Skeletal muscle cell (primary cell): Measurements from ENCODE around the gene MID1.

Experiments
- DNase-seq: peaks from one replicate; pipeline ENCODE4 v3.0.0-alpha.2; 2010; ENCODE audit warnings: low read depth
- H3K4me3 ChIP-seq: 2 replicates; pipeline ENCODE4 v1.5.1; 2011; ENCODE audit warnings: low read depth, mild to moderate bottlenecking, control low read depth, low read length, moderate library complexity

The MID1 gene, protein sequence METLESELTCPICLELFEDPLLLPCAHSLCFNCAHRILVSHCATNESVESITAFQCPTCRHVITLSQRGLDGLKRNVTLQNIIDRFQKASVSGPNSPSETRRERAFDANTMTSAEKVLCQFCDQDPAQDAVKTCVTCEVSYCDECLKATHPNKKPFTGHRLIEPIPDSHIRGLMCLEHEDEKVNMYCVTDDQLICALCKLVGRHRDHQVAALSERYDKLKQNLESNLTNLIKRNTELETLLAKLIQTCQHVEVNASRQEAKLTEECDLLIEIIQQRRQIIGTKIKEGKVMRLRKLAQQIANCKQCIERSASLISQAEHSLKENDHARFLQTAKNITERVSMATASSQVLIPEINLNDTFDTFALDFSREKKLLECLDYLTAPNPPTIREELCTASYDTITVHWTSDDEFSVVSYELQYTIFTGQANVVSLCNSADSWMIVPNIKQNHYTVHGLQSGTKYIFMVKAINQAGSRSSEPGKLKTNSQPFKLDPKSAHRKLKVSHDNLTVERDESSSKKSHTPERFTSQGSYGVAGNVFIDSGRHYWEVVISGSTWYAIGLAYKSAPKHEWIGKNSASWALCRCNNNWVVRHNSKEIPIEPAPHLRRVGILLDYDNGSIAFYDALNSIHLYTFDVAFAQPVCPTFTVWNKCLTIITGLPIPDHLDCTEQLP

DNA sequence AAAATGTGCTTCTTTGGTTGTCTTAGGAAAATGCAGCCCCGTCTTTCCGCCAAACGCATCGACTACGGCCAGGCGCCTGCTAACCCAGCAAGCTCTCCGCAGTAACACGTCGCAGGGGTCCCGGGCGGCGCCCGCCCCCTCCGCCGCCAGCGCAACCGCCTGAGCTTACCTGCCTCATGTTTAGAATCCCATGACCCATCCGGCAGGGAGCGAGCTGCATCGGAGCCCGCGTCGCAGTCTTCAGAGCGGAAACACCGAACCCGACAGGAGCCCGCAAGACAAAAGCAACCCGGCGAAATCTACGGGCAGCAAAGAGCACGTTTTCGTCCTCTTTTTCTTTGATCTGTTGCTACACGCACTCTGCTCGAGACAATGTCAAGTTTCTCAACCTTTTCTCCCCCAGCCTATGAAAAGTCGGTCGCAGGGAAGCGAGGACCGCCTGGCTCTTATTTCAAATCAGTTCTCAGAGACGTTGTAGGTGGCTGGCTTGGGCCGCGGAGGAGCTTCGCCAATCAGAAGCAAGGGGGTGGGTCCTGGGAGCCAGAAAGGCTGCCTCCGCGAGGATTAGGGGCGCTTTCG, at the start of gene MID1:
Gene MID1, minus strand, starts transcription at position 465 of the 579 bp plus-strand sequence. CDS start 53,038 bp downstream, outside the sequence.
- peak; percentile 54 for DNase-seq
- peak within 1 kb of the TSS; percentile 70 for H3K4me3 ChIP-seq

DNA sequence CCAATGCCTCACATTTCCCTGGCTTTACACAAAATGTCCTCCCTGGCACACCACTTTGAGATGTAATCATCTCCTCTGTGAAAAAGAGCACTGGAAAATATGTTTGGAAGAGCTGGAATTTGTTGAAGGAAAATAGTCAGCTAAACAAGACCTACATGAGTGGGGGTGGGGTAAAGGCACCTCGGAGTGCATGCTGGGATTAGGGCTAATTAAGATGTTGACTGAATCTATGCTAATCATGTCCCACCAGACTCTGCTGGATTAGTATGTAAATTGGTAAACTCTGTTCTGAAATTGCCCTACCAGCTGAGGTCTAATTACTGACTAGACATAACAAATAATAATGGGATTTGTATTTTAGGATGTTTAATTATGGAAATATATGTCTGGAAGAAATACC, 46.8 kb upstream of the MID1 start:
- no peak for DNase-seq
- no peak overlapping the region for H3K4me3 ChIP-seq

DNA sequence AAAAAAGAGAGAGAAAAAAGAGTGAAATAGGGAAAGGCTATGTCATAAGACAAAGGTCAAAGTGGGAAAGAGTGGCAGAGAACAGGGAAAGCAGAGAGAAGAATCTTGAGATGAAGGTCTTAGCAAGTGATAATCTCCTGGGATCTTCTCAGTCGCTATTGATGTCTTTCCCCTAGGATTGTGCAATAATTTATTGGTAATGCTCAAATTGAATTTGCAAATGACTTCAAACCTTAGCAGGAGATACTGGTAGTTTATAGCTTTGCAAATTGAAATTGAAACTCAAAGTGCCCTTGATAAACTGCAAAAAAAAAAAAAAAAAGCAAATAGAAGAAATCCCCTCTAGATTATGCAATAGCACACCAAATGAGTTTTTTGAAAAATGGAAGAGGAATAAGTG, 45.7 kb upstream of the MID1 start:
- no peak overlapping the region for H3K4me3 ChIP-seq
- no peak for DNase-seq

DNA sequence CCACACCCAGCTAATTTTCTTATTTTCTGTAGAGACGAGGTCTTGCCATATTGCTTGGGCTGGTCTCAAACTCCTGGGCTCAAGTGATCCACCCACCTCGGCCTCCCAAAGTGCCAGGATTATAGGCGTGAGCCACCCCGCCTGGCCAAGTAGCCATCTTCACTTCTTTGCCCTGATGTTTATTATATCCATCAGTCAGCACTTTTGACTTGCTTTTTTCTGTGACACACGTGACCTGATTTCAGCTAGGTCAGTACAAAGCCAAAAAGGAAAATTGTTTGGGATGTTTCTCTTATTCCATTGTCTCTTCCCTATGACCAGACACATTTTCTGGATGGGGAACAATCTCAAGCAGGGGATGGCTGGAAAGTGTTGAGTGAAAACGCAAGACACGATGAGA, 45.3 kb upstream of the MID1 start:
- no peak overlapping the region for H3K4me3 ChIP-seq
- no peak for DNase-seq

DNA sequence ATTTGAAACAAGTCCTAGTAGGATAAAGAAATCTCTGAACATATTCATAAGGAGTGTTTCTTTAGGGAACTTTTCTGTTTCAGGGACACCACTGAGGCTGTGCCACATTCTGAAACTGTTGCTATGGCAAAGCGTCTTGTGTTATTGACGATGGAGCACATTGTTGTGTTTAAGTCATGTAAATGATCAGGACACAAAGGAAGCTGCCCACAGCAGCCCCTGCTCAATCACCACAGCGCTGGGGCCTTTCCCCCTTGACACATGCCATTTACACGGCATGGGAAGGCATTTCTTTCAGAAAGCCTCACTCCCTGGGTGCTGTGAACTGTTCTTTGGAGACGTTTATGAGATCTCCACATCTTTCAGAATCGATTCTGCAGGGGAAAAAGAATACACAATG, 39.8 kb upstream of the MID1 start:
- no peak overlapping the region for H3K4me3 ChIP-seq
- no peak for DNase-seq

DNA sequence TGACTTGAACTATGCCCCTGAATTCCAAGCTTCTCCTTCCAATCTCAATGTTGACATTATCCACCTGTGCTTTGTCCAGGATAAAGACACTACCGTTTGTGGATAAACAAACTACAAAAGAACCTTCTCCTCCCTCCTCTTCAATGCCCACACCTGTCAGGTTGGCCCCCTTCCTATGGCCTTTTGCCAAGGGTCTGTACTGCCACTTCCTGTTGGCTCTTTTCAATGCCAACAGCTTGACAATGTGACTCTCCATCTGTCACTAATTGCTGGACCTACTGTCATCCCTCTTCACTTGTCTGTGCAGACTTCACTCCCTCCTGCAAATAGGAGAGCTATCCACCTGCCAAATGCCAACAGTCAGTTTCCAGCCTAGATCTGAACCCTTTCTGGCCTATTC, 35.8 kb upstream of the MID1 start:
- no peak overlapping the region for H3K4me3 ChIP-seq
- DNase-seq = no peak

DNA sequence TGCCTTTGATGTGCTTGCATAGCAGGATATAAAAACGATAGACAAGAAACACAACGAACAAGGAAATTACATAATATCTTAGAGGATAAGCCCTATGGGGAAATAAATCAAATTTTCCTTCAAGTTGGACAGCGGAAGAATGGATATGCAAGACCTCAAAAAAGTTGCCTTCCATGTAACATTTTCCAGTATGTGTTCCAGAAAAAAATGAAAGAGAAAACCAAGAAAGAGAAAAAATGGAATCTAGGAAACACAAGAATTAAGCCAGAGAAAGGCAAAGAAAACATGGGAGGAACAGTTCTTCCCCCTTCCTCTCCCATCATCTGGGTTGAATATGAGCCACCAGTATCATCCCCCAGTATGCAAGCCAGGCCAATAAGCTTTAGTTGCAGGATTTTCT, 34.6 kb upstream of the MID1 start:
- H3K4me3 ChIP-seq = no peak overlapping the region
- no peak for DNase-seq

DNA sequence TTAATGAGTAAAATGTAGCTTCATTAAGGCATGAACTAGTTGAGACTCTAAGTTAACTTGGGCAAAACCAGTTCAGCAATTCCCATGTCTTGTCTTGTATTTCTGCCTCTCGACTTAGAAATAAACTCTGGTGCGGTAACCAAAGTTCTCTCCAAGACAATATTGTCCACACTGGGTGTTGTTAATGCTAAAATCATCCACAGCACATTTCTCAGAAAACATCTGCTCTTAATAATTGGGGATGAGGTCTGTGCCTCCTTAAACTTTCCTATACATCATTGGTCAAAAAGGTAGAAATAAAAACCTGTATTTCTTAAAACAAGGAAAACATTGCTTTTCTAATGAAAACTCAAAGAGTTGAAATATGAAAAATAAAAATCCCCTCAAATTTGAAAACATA, 32.9 kb upstream of the MID1 start:
- no peak overlapping the region for H3K4me3 ChIP-seq
- no peak for DNase-seq

DNA sequence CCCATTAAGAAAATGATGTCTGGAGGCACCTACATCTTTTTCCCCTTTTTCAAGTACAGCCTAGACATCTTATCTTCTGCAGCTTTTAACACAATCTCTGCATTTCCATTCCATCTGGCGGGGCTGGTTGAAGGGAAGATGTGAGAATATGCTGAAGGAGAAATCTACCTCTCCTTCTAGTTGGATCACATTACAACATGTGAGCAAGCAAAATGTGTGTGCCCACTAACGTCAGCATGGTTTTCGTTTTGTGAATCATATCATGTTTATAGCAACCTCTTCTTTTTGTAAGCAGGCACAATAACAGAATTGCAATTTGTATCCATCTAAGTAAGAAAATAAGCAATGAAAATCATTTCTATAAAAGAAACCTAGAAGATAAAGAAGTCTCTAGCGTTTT, 28.9 kb upstream of the MID1 start:
- peak; percentile 23 for DNase-seq
- no peak overlapping the region for H3K4me3 ChIP-seq

DNA sequence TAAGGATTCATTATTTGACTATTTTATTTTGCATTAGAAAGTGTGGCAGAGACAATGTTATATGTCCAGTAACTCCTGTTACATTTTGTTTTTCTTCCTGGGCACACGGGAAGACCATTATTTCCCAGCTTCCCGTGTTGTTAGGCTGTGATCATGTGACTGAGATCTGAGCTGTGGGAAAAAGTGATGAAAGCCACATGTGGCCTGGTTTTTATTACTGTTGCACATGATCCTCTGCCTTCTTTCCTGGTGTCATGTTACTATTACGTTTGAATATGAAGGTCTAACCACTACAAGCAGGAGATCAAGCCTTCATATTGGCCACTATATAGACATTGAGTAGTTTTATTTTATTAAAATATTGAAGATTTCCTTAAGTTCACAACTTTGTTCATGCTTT, 28.2 kb upstream of the MID1 start:
- DNase-seq = peak; percentile 54
- H3K4me3 ChIP-seq = no peak overlapping the region

DNA sequence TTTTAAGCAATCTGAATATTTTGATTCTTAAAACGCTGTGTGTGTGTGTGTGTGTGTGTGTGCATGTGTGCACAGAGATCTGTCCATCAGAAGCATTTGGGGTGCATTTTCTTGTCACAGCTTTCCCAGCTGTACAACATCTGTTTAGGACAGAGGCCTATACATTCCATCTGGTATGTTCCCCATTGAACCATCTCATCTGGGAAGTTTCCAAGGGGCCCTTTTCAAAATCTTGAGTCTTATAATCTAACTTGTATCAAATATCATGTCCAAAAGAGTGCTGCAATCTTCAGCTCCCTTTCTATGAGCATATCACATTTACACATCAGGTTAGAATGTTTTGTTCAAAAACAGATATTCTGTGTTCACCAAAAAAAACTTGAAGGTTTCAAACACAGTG, 16.5 kb upstream of the MID1 start:
- no peak overlapping the region for H3K4me3 ChIP-seq
- no peak for DNase-seq

DNA sequence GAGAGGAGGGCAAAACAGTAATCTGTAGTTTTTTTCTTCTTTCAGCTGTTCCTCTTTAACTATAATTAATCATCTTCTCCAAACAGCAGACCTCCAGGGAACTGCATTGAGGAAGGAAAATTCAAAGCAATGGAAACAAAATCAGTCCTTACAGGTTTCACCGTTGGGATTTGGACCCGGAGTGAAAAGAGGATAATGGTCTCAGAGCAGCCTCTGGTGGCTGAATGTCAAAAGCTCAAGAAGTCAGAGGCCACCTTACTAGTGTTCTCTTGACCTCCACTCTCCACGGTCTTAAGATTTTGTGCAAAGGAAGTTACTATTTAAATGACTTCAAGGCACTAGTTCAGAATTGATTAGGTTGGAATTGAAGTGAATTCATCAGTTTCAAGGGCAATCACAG, 16.0 kb upstream of the MID1 start:
- DNase-seq = no peak
- no peak overlapping the region for H3K4me3 ChIP-seq

DNA sequence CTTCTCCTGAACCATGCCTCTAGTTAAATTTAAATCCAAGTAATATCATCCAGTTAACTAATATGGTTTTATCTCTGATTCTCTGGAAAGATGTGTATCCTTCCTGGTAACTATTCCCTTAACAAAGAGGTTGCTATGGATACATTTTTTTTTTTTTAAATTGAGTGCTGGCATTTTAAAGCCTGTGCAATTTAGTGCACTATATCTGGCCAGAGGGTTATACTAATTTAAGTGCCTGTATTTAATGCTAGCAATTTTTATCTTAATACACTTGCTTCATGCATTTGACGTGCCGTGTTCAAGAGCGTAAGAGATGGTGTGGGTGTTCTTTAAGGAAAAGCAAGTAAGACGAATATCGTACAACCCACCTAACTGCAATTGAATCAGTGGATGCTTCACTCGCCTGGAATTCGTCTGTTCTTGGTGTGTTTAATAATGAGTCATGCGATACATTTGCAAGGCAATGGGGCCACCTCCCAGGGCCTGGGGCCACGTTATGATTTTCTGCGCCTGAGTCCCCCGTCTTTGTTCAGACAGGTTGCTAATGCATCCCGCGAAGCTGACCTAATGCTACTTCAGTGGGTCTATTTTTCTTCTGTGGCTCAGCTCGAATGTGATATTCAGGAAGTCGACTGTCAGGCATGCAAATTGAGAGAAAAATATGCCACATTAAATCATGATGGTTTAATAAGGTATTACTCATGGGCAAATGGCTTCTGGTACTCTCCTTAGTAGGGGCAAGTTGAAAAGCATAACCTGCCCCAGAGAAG, 14.2 kb upstream of the MID1 start:
- DNase-seq = peak; percentile 80
- H3K4me3 ChIP-seq = no peak overlapping the region

DNA sequence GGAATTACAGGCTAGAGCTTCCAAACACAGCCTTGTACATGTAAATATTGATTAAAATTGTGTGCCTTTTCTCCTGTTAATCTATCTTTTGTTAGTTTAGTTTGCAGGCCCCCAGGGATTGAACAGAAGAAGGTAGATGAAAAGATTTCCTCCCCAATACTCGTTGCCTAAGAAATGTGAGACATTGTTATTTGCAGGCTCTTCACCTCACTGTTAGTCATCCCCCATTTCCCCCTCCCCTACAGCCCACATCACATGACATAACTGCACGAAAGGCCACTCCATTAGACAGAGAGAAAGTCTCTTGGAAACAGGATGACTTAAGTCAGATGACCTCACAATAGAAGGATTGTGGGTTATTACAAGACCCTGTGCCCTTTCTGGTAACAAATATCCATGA, 13.3 kb upstream of the MID1 start:
- DNase-seq = peak; percentile 84
- no peak overlapping the region for H3K4me3 ChIP-seq

DNA sequence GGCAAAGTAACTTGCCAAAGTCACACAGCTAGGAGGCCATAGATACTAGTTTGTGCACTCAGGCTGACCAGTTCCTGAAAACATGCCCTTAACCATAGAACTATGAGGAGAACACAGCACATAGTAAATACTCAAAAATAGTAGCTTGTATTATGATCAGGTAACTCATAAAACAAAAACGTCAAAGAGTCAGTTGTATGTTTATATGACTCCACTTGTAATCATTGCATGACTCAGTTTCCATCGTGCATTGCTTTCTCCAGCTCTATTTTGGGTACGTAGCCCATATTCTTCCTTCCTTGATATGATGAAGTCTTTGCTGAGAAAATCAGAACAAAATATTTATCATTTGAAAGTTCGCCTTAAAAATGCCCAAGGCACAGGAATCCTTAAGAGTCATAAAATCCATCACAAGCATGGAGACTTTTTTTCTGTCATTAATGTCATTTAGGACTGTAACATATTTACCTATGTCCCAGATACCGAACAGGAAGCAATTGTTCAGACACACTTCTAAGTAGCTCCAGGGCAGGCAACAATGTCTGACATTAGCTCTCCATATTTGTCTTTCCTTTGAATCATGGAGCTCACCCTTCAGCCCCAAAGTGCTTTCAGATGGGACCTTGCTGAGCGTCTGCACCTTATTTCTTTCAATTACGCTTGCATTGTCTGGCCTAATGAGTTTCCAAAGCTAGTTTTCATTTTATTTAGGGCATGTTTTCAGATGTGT, 11.2 kb upstream of the MID1 start:
- H3K4me3 ChIP-seq = no peak overlapping the region
- DNase-seq = no peak

DNA sequence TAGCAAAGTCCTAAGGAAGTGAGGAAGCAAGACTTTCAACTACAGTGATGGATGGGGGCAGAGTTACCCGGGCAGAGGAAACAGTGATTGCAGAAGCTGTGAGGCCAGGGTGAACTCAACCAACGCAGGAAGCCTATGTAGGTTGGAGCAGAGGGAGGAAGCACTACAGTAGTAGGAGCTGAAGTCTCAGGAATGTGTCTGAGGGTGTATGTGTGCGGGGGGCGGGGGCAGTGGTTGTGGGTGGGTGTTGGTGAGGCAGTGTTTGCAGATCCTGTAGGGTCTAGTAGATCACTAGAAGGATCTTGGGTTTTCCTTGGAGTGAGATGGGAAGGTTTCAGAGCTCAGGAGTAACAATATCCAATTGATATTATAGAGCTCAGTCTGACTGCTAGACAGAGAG, 9.9 kb upstream of the MID1 start:
- no peak for DNase-seq
- no peak overlapping the region for H3K4me3 ChIP-seq

DNA sequence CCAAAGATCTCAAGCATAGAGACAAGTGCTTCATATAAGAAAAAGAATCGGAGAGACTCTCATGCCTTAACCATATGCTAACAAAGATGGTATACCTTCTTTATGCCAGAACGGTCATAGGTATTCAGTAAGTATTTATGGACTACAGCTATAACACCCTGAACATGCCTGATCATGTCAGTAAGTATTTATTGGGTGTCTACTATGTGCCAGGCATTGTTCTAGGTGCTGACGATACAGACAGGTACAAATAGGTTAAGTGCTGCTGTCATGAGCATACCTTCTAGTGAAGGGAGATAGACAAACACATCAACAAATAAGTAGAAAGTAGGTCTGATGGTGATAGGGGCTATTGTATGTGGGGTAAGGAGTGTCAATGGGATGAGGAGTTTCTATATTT, 9.5 kb upstream of the MID1 start:
- no peak for DNase-seq
- H3K4me3 ChIP-seq = no peak overlapping the region

DNA sequence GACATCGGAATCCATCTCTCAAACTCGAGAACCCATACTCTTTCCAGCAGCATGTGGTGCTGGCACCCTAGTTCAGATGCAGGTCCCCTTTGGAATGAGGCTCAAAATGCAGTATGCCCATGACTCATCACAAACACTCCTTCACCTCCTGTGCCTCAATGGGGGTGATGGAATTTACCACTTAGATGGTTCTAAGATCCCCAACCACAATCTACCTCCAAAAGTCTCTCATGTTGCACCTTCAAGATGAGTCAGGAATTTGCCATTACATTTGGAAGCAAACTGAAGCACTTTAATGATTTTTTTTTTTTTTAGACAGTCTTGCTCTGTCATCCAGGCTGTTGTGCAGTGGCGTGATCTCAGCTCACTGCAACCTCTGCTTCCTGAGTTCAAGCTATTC, 8.5 kb upstream of the MID1 start:
- no peak for DNase-seq
- no peak overlapping the region for H3K4me3 ChIP-seq

DNA sequence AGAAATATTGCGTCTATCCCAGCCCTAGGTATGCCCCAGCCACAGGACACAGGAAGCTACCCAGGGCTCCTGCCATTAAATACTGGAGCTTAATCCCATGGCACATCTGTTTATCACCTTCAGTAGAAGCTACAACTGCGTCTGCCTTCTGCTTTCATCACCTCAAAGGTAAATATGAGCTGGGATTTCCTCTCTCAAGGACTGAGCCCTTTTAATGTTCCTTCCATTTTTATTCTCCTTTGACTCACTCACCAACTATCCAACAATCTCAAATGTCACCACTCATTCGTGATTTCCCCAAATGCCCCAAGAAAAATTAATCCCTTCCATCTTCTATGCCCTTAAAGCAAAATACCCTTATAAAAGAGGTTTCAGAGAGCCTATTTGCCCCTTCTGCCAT, 1.8 kb upstream of the MID1 start:
- no peak overlapping the region for H3K4me3 ChIP-seq
- DNase-seq = no peak
